NK-92 (cell line): Measurements from ENCODE around the gene CYP4F12.

Experiments
- DNase-seq: peaks from one replicate; lab custom pipeline; 2025; ENCODE audit not compliant: unreplicated experiment; lab: John Stamatoyannopoulos, UW

Gene CYP4F12

DNA sequence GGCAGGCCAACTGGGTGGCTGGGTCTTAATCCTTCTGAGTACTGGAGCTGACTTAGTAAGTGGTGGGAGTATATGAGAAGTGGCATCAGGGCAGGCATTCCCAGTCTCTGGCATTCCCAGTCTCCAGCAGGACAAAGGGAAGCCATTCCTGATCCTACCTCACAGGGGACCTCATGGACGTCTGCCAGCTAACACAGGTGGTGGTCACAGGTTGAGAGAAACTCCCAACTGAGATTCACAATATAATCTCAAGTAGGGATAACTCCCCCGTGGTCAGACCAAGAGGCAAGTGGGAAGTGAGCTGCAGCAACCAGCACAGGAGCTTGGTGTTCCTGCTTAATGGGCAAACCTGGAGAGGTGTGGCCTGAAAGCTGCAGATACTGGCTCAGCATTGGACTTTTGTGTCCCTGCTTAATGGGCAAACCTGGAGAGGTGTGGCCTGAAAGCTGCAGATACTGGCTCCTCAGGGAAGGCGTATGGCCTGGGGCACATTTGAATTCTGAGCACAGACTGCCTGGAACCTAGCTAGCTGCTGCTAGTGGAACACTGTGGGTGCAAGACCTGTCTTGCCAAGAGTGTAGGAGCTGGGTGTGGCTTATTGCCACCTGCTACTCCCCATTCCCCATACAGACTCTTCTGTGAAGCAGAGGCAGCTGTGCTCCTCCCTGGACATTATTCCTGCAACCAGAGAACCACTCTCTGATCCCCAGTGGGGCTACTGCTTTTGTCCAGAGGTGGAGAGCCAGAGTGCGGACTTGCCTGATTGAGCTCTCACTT is 29.1 kb downstream of the CYP4F12 start:
- DNase-seq = no peak

DNA sequence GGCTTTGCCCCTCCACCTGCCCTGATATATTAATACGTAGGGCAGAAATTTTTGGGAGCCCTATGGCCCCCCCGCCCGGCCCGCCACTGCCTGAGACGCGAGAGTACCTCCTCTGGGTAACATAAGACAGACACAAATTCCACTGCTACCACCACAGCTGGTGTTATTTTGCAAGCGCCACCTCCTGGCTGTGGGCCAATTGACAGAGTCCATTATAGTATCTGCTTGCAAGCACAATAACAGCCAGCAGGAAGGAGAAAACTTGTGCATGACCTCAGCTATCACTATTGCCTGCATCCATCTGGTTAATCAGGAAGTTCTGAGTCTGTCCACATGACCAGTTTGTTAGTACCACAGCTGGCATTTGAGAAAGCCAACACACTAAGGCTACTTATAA is 29.6 kb downstream of the CYP4F12 start:
- DNase-seq = no peak

DNA sequence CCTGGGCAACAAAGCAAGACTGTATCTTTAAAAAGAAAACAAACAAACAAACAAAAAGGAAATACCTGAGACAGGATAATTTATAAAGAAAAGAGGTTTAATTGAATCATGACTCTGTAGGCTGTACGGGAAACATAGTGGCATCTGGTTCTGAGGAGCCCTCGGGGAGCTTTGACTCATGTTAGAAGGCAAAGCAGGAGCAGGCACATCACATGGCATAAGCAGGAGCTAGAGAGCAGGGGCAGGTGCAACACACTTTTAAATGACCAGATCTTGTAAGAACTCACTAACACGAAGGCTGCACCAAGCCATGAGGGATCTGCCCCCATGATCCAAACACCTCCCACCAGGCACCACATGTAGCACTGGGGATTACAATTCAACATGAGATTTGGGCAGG is 41.8 kb downstream of the CYP4F12 start:
- DNase-seq = no peak

DNA sequence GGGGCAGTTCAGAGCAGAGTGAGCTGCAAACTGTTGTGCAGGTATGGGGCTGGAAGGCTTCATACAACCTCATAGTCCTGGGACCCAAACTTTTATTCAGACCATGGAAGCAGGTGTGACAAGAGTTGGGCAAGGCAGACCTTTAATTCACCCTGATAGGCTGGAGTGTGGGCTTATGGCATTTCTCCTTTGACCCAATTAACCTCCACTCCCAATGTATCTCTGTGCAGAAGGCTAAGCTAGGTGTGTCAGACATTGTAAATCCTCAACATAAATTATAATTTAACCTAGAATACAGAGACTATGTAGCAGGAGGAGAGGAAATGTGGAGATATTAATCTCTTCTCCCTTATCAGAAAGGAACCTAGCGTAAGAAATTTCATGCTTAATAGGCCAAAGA is 42.8 kb downstream of the CYP4F12 start:
- DNase-seq = no peak

DNA sequence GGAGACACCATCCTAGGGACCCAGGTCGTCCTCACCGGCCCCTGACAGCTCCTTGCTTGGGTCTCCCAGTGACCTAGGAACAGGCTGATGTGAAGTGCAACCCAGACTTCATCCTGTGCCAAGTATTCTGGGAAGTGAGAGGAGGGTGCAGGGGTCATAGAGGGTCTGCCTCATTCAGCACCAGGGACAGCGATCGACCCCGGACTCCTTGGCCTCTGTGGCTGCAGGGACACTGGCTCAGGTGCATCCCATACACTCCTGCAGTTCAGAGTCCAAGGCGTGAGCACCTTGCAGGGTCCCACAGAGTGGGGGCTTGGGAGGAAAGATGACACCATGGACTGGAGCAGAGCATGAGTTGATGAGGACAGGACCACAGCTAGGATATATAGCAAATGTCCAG is 44.9 kb downstream of the CYP4F12 start:
- DNase-seq = no peak

DNA sequence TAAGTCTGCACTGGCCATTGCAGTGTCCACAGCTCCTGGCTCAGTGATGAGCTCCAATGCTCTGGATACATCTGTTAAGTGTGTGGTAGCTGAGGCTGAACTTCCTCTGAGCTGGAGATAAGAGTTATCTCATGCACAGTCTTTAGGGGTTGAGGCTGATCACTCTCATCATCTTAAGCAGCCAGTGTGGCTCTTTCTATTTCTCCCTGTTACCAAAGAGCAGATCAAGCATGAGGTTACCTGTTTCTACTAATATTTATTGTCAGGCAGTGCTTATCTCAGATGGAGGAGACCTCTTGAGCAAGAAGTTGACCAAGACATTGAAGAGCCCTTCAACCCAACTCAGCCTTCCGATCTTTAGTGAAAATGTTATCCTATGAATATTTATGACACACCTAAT is 48.4 kb downstream of the CYP4F12 start:
- DNase-seq = no peak

DNA sequence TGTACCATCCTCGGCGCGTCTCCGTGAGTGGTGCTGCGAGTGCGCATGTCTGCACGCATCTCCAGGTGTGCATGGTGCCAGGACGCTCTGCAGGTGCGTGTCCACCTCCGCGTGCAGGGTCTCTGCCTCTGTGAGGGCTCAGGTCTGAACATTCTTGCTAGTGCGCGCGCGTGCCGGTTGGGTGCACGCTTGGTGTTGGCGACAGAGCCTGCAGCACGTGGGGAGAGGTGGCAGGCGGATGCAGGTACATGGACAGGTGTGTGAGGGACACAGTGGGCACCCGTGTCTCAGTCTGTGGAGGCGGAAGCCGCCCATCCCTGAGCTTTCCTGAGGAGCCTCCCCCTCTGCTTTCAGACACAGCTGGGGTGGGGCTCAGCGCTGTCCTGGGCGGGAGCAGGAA is 50.1 kb downstream of the CYP4F12 start:
- no peak for DNase-seq

DNA sequence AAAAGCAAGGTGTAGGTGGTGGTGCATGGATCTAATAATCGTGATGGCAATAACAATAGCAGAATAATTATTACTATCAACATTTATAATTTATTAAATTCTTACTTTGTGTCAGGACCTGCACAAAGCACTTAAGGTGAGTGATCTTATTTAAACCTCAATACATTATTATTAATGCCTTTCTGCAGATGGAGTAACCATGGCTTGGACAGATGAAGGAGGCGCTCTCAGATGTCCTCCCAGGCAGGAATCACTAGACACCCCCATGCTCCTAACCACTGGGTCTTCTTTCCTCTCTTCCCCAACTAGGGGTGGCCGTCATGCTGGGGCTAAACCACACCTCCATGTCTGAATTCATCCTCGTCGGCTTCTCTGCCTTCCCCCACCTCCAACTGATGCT is 54.8 kb downstream of the CYP4F12 start, which contains the start of gene OR10H2:
Gene OR10H2, plus strand, starts transcription at position 301 of the 400 bp plus-strand sequence. Its CDS starts 20 bp downstream, at position 321.
- DNase-seq = no peak

DNA sequence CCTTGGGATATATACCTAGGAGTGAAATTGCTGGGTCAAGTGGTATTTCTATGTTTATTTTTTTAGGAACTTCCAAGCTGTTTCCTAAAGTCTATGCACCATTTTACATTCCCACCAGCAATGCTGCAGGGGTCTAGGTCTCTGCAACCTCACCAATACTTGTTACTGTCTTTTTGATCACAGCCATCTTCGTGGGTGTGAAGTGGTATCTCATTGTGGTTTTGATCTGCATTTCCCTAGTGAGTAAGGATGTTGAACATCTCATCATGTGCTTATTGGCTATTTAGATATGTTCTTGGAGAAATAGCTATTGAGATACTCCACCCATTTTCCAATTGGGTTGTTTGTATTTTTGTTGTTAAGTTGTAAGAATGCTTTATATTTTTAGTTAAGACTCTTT is 57.7 kb downstream of the CYP4F12 start:
- DNase-seq = no peak

DNA sequence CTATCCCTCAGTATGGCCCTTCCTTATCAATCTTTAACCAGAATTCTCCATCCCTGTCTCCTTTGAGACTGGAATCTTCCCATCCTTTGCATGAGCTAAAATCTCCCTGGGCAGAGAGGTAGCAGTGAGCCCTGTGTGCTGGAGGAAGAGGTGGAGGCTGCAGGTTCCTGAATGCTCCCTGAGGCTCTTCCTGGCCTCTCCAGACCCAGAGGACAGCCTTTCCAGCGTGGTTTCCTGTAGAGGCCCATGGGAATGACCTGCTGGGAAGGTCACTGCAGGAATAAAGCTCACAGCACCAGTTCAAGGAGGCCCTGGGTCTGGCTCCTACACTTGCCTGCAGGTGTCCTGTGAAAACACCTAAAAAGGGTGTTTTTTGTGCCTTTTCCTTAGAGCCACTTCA is 59.5 kb downstream of the CYP4F12 start:
- DNase-seq = no peak

DNA sequence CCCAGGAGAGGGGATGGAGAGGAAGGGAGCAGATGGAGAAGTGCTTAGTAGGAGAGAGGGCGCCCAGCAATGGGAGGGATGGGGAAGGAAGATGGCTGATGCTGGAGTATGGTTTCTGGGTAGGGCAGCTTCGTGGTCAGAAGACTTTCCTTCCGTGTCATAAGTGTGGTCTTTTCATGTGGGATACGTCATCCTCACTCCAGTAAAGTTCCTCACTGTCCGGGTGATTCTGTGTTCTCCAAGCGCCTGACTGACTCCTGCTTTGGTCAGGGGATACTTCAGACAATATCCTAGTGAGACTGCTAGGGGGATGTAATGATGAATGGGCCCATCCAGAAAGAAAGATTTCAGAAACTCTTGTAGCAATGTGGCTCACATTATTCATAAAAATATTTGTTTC is 61.0 kb downstream of the CYP4F12 start:
- no peak for DNase-seq

DNA sequence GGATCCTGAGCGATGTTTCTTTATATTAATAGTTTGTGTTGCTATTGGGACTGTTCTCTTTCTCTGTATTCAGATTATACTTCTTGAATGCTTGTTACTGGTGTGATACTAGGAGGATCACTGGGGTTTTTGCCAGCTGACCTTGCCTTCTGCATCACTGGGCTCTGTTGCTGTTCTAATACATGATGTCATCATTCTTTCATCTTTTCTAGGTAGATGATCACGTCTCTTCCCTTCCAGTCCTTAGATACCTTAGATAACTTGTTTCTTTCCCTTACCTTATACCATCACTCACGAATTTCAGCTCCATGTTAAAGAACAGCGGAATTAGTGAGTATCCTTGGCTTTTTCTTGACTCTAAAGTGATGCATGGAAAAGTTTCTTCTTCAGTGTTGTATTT is 64.8 kb downstream of the CYP4F12 start, which contains the start of gene OR10H3:
Gene OR10H3, plus strand, starts transcription at position 264 of the 400 bp plus-strand sequence. CDS start 3,408 bp downstream, outside the sequence.
- no peak for DNase-seq

DNA sequence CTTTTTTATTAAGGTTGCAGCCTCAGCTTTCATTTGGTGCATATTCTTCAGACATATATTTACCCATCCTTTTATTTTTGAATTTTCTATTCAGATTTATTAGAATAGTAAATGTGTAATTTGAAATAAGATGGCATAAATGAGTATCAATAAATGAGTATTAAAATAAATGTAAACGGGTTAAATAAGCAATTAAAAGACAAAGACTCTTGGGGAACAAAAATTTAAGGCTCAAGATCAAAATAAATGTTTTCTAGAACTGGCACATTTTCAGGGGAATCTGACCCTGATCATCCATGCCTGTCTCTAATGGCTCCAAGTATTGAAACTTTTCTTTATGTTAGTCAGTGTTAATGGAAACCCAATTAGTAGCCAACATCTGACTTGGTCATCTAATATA is 67.9 kb downstream of the CYP4F12 start:
- DNase-seq = no peak
